Measurements from ENCODE around the gene IL16. TPM values are rescaled to one million over a fixed set of nuclear protein-coding genes. Genes with fewer than 3 reads are reported as not detected.

IL16 gene
- total RNA-seq: 100 to 1,000 TPM; 318 to 319 TPM

GRCh38 chr15:81196576-81197254 lies at the start of gene IL16:
TSS of gene IL16 (plus strand) at chr15:81196879. CDS start at chr15:81225400, 28,521 bp downstream.

GRCh38 chr15:81323944-81324881 lies 127.5 kb downstream of the IL16 start, which contains the start of gene STARD5:
TSS of gene STARD5 (minus strand) at chr15:81324141. CDS start at chr15:81324099, 42 bp downstream.

Other genes starting within 250 kb of the IL16 start
- gene MESD, start 207.1 kb upstream of the IL16 start, total RNA-seq: 10 to 100 TPM; 29.3 to 31.0 TPM
- 10 to 100 TPM; 39.6 to 40.1 TPM for gene TLNRD1, start 196.0 kb upstream of the IL16 start, total RNA-seq
- not detected for gene CFAP161, start 62.6 kb upstream of the IL16 start, total RNA-seq
- gene STARD5, start 127.3 kb downstream of the IL16 start, total RNA-seq: 1 to 10 TPM; 6.6 to 7.9 TPM
- gene TMC3, start 177.3 kb downstream of the IL16 start, total RNA-seq: not detected

All from activated naive CD4-positive, alpha-beta T cell treated with anti-CD3 and anti-CD28 coated beads, Interleukin-2, amount 10 ng/mL, durations not matched to agents 5 hours and 36 hours (primary cell).